PC-9 (cell line): ENCODE data around the gene CPHXL2. TPM values are rescaled to one million over a fixed set of nuclear protein-coding genes. Genes with fewer than 3 reads are reported as not detected.
A peak's percentile ranks its signal among the peaks of the same experiment; 100 is the strongest.

Experiments
- BruUV-seq: library from RNA; stranded (reverse); fragments of 400-500 nt; replicated peaks from 2 replicates; lab custom pipeline; 2021; lab: Mats Ljungman, UMichigan
- CTCF ChIA-PET: fragments of 300-600 bp; sonication (Branson Sonifier 250); formaldehyde crosslinking; loops from one replicate; lab custom pipeline; 2022; ENCODE audit warnings: antibody characterized with exemption; lab: Charles Lee
- POLR2A ChIA-PET: fragments of 300-600 bp; sonication (Branson Sonifier 250); formaldehyde crosslinking; loops from one replicate; lab custom pipeline; 2022; ENCODE audit warnings: antibody characterized with exemption; ENCODE audit not compliant: unreplicated experiment; lab: Charles Lee
- DNase-seq, 2 experiments: peaks; one replicate each; pipeline versions ENCODE4 v3.0.0 to v3.0.0-alpha.2; 2015 to 2022; ENCODE audit warnings: mixed read lengths in 1 of 2
- H2AFZ ChIP-seq: fragments of 200-600 bp; sonication (generic); 2 replicates; pipeline ENCODE4 v1.8.1; 2017; ENCODE audit warnings: antibody characterized with exemption
- H3F3A ChIP-seq: fragments of 200-600 bp; sonication (generic); 2 replicates; pipeline ENCODE4 v1.8.1; 2017; ENCODE audit warnings: antibody characterized with exemption, mild to moderate bottlenecking, low read depth; ENCODE audit not compliant: insufficient read depth
- H3K27ac ChIP-seq: fragments of 200-600 bp; sonication (generic); 2 replicates; pipeline ENCODE4 v1.6.1; 2016; ENCODE audit warnings: mixed run types
- H3K27me3 ChIP-seq: fragments of 200-600 bp; sonication (generic); 2 replicates; pipeline ENCODE4 v1.6.1; 2016; ENCODE audit warnings: low read depth, mixed run types; ENCODE audit not compliant: insufficient read depth
- H3K36me3 ChIP-seq: fragments of 200-600 bp; sonication (generic); 2 replicates; pipeline ENCODE4 v1.6.1; 2016; ENCODE audit warnings: low read depth, mixed run types
- H3K4me1 ChIP-seq: fragments of 200-600 bp; sonication (generic); replicated peaks from 2 replicates; pipeline ENCODE4 v1.6.1; 2016; ENCODE audit warnings: mixed run types; ENCODE audit not compliant: insufficient read depth
- H3K4me2 ChIP-seq: fragments of 200-600 bp; sonication (generic); 2 replicates; pipeline ENCODE4 v1.6.1; 2017; ENCODE audit warnings: mixed run types
- H3K4me3 ChIP-seq: fragments of 200-600 bp; sonication (generic); 2 replicates; pipeline ENCODE4 v1.6.1; 2016; ENCODE audit warnings: mixed run types
- H3K79me2 ChIP-seq: fragments of 200-600 bp; sonication (generic); 2 replicates; pipeline ENCODE4 v1.6.1; 2017; ENCODE audit warnings: low read depth, mixed run types
- H3K9me2 ChIP-seq: fragments of 200-600 bp; sonication (generic); 2 replicates; pipeline ENCODE4 v1.8.1; 2017; ENCODE audit warnings: mild to moderate bottlenecking; ENCODE audit not compliant: insufficient read depth
- H3K9me3 ChIP-seq: fragments of 200-600 bp; sonication (generic); 2 replicates; pipeline ENCODE4 v1.8.1; 2016; ENCODE audit warnings: low read depth; ENCODE audit not compliant: insufficient read depth
- H4K20me1 ChIP-seq: fragments of 200-600 bp; sonication (generic); 2 replicates; pipeline ENCODE4 v1.8.1; 2017; ENCODE audit not compliant: insufficient read depth
- EZH2 ChIP-seq: fragments of 200-600 bp; sonication (generic); IDR thresholded peaks from 2 replicates; pipeline ENCODE4 v1.8.0; 2017; ENCODE audit warnings: antibody characterized with exemption, low read depth
- intact Hi-C: fragments of 100-400 bp; cut with micrococcal nuclease; formaldehyde crosslinking; loops from one replicate; pipeline ENCODE4 v1.10.0; 2022; ENCODE audit not compliant: unreplicated experiment
- total RNA-seq: library from RNA; stranded (reverse); gene quantifications from 2 replicates; pipeline ENCODE4 v1.2.3, GENCODE V29; 2021
- TF ChIP-seq, protein P1 (sequence below): fragments of 200-600 bp; sonication (generic); conservative IDR thresholded peaks from 2 replicates; pipeline ENCODE4 v1.6.1; 2017; ENCODE audit warnings: mixed run types, antibody characterized with exemption, mild to moderate bottlenecking, moderate library complexity

The CPHXL2 gene
- total RNA-seq, 1 experiment from 2014 or later = not detected

DNA sequence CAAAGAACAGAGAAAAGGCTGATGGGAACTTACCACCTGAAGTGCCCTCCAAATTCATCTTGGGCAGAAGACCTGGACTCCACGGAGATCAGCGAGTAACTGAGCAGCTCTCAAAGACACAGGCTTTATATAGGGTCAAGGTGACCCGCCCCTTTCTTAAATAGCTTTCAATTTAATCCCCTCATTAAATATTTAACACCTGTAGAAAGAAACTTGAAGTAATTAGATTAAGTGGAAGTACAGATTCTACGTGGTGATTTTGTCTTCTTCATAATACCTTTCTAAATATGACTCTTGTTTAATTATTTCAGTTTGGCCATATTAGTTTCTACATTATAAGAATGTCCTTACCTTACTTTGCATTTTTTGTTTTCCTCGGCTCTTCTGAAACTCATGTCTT, 24.6 kb upstream of the CPHXL2 start, which contains the start of gene DUXB:
Gene DUXB, minus strand, starts transcription at position 101 of the 400 bp plus-strand sequence. Its CDS starts 43 bp downstream, at position 58.
- H3K4me2 ChIP-seq = no peak within 1 kb of the TSS
- no TSS peak for BruUV-seq
- H3K36me3 ChIP-seq = no peaks in the 10 kb centered on the region
- no peak within 1 kb of the TSS for H2AFZ ChIP-seq
- H3F3A ChIP-seq = no peaks in the 10 kb centered on the region
- intact Hi-C loops = no loop called here
- no peak within 1 kb of the TSS for H3K4me3 ChIP-seq
- no peaks in the 10 kb centered on the region for H4K20me1 ChIP-seq
- H3K9me3 ChIP-seq = no peaks in the 10 kb centered on the region
- no peaks in the 10 kb centered on the region for H3K79me2 ChIP-seq
- TF ChIP-seq, protein P1, sequence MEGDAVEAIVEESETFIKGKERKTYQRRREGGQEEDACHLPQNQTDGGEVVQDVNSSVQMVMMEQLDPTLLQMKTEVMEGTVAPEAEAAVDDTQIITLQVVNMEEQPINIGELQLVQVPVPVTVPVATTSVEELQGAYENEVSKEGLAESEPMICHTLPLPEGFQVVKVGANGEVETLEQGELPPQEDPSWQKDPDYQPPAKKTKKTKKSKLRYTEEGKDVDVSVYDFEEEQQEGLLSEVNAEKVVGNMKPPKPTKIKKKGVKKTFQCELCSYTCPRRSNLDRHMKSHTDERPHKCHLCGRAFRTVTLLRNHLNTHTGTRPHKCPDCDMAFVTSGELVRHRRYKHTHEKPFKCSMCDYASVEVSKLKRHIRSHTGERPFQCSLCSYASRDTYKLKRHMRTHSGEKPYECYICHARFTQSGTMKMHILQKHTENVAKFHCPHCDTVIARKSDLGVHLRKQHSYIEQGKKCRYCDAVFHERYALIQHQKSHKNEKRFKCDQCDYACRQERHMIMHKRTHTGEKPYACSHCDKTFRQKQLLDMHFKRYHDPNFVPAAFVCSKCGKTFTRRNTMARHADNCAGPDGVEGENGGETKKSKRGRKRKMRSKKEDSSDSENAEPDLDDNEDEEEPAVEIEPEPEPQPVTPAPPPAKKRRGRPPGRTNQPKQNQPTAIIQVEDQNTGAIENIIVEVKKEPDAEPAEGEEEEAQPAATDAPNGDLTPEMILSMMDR = no peak
- CTCF ChIA-PET = no interaction called here
- no peak for DNase-seq
- no peaks in the 10 kb centered on the region for H3K4me1 ChIP-seq
- no peaks in the 10 kb centered on the region; the same call in 1 of the 2 replicates for H3K9me2 ChIP-seq
- no peak within 1 kb of the TSS for H3K27ac ChIP-seq
- POLR2A ChIA-PET = no interaction called here
- no peaks in the 10 kb centered on the region for H3K27me3 ChIP-seq

DNA sequence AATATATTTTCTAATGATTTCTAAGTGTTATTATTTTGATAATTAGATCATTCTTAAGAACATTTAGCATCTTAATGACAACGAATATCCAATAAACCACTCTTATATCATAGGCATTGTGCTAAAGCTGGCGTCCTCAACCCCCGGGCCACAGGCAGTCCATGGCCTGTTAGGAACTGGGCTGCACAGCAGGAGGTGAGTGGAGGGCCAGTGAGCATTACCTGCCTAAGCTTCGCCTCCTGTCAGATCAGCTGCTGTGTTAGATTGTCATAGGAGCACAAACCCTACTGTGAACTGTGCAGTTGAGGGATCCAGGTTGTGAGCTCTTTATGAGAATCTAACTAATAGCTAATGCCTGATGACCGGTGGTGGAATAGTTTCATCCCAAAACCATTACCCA, 20.8 kb upstream of the CPHXL2 start:
- Histone ChIP-seq H2AFZ (no peak overlapping the region), H3F3A (no peaks in the 10 kb centered on the region), H3K9me2 (no peaks in the 10 kb centered on the region; the same call in 1 of the 2 replicates), H3K4me1 (no peaks in the 10 kb centered on the region), H3K79me2 (no peaks in the 10 kb centered on the region), H3K36me3 (no peaks in the 10 kb centered on the region), H3K4me3 (no peak overlapping the region), H4K20me1 (no peaks in the 10 kb centered on the region), H3K27ac (no peak overlapping the region), H3K9me3 (no peaks in the 10 kb centered on the region), H3K4me2 (no peak overlapping the region), H3K27me3 (no peaks in the 10 kb centered on the region)
- BruUV-seq = no TSS peak
- DNase-seq = no peak
- ChIA-PET CTCF (no interaction called here), POLR2A (no interaction called here)
- intact Hi-C loops = no loop called here
- TF ChIP-seq EZH2 = no peak
- TF ChIP-seq, protein P1 = no peak

DNA sequence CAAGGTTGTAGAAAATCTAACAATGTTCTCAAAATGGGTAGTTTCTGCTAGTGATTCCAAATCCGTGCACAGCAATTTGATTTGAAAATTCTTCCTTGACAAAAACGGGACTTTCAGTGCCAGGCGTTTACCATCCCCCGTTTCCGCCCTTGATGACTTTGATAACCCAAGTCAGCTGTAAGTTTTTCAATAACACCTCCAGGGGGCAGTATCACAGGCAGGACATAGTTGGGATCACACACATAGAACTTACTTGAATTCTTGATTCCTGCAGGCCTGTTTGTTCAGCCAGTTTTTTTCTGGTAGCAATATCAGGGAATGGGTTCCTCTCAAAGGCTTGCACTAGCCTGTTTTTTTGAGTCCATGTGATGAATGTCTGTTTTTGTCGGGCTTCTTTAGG, 18.9 kb upstream of the CPHXL2 start:
- H3K9me2 ChIP-seq = no peaks in the 10 kb centered on the region; the same call in 1 of the 2 replicates
- POLR2A ChIA-PET = no interaction called here
- H3K79me2 ChIP-seq = no peaks in the 10 kb centered on the region
- no peak overlapping the region for H2AFZ ChIP-seq
- no peaks in the 10 kb centered on the region for H3K36me3 ChIP-seq
- no peaks in the 10 kb centered on the region for H3K27me3 ChIP-seq
- no peaks in the 10 kb centered on the region for H4K20me1 ChIP-seq
- TF ChIP-seq, protein P1 = peak; percentile 41; the same call in 1 of the 2 replicates
- no peak for TF ChIP-seq EZH2
- no peaks in the 10 kb centered on the region for H3F3A ChIP-seq
- H3K27ac ChIP-seq = no peak overlapping the region
- H3K4me2 ChIP-seq = no peak overlapping the region
- CTCF ChIA-PET = no interaction called here
- no peak overlapping the region for H3K4me3 ChIP-seq
- no TSS peak for BruUV-seq
- no peak for DNase-seq
- no peaks in the 10 kb centered on the region for H3K4me1 ChIP-seq
- intact Hi-C loops = no loop called here
- no peaks in the 10 kb centered on the region for H3K9me3 ChIP-seq
